Fibroblast of pulmonary artery (primary cell): ENCODE measurements around the gene STRBP.

ENCODE experiments used
- DNase-seq: peaks from one replicate; pipeline ENCODE4 v3.0.0-alpha.2; 2010; ENCODE audit warnings: low read depth
- H3K4me3 ChIP-seq: replicated peaks from 2 replicates; pipeline ENCODE4 v1.5.1; 2011; ENCODE audit warnings: low read depth, mild to moderate bottlenecking, control low read depth, low read length, moderate library complexity
- CTCF ChIP-seq: IDR thresholded peaks from 2 replicates; pipeline ENCODE4 v1.5.1; 2011; ENCODE audit warnings: mild to moderate bottlenecking, control low read depth, low read length, inconsistent platforms; ENCODE audit errors: missing control alignments

The STRBP gene

DNA sequence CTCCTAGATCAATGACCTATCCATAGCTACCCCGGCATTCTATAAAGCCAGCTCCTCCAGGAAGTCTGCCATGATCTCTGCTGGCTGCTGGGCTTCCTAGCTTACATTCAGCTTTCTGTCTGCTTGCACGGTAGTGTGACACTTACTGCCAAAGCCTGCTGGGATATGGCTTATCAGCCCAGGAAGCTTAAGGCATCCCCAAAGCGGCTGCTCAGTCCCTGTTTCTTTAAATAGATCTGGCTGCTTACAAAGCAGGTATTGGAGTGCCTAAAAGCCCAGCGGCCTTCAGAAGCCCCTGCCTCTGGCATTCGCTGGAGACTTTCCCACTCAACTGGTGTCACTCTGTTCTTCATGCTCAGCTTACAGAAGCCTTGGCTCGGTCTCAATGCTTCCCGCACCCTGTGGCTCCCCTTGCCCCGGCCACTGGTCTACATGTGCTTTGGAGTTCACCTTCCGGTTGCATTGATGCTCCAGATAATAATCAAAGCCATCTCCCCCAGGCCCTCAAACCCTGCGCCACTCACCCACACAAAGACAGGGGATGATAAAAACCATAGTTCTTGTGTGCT is 31.3 kb upstream of the STRBP start:
- no peak for TF ChIP-seq CTCF
- no peak overlapping the region for H3K4me3 ChIP-seq
- DNase-seq: no peak

DNA sequence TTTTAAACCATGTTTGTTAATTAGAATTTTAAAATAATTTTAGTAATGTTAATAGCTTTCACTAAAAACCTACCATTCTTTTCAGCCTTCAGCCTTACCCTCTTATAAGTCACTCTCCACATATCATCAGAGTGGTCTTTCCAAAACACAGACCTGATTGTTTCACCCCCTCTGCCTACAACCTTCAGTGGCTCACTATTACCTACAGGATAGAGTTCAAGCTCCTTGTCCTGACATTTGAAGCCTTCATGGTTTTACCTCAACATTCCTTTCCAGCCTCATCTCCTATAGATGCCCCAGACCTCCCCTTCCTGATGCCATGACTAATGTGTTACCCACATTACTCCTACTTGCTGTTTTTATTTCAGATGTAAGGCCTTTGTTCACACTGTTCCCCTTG is 27.8 kb upstream of the STRBP start:
- no peak overlapping the region for H3K4me3 ChIP-seq
- no peak for TF ChIP-seq CTCF

GRCh38 chr9:123291736-123292135 is 23.4 kb upstream of the STRBP start:
- no peak for DNase-seq
- TF ChIP-seq CTCF: no peak
- no peak overlapping the region for H3K4me3 ChIP-seq

More for the DNA sequence above, 27.8 kb upstream of the STRBP start:
- no peak for DNase-seq

GRCh38 chr9:123290764-123291163 is 22.4 kb upstream of the STRBP start:
- TF ChIP-seq CTCF: no peak
- H3K4me3 ChIP-seq: no peak overlapping the region
- DNase-seq: no peak

DNA sequence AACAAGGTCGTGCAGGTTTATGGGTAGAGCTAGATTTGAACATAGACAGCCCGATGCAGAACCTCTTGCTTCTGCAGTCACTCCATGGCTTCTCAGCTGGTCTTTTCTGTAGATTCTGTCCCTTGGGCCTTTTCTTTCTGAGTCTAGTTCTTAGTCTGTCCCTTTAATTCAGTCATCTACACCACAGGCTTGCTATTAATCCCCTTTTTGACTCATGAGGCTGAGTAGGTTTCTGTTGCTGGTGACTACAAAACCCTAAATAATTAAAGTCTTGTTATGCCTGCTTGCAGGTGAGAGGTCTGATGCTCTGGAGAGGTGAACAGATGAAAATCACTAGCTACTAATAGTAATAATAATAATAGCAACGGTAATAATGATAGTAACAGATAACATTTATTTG is 19.3 kb upstream of the STRBP start:
- no peak overlapping the region for H3K4me3 ChIP-seq
- no peak for DNase-seq
- TF ChIP-seq CTCF: no peak

- no peak for TF ChIP-seq CTCF
These were observed 17.9 kb upstream of the STRBP start for GRCh38 chr9:123286324-123286723.

DNA sequence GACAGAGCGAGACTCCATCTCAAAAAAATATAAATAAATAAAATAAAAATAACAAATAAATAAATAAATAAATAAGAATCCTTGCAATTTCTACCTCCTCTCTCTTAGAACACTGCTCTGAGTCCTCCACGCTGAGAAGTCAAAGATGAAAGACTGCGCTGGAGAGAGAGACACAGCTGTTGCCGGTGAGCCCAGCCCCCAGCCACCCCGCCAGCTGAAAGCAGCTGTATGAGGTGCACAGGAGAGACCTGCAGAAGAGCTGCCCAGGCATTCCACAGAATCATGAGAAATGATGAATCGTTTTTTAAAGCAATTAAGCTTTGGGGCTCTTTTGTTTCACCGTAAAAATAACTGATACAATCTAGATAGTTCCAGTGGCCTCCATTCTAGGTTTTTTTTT is 16.3 kb upstream of the STRBP start:
- TF ChIP-seq CTCF: no peak
- DNase-seq: no peak
- no peak overlapping the region for H3K4me3 ChIP-seq

More at GRCh38 chr9:123286324-123286723, 17.9 kb upstream of the STRBP start:
- no peak overlapping the region for H3K4me3 ChIP-seq
- no peak for DNase-seq
